ENCODE measurements around the gene SLC2A13.

DNA sequence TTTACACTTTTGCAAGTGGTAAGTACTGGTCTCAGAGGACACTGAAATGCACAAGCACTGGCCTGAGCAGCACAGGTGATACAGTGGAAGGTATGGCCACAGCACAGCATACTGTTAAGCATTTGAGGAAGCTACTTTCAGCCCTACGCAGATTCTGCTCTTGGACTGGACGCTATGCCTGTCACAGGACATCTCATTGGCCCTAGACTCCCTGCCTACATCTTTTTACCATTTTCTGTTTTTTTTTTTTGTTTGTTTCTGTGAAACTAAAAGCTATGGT is 342.1 kb downstream of the SLC2A13 start:
- TF ChIP-seq, protein P1, sequence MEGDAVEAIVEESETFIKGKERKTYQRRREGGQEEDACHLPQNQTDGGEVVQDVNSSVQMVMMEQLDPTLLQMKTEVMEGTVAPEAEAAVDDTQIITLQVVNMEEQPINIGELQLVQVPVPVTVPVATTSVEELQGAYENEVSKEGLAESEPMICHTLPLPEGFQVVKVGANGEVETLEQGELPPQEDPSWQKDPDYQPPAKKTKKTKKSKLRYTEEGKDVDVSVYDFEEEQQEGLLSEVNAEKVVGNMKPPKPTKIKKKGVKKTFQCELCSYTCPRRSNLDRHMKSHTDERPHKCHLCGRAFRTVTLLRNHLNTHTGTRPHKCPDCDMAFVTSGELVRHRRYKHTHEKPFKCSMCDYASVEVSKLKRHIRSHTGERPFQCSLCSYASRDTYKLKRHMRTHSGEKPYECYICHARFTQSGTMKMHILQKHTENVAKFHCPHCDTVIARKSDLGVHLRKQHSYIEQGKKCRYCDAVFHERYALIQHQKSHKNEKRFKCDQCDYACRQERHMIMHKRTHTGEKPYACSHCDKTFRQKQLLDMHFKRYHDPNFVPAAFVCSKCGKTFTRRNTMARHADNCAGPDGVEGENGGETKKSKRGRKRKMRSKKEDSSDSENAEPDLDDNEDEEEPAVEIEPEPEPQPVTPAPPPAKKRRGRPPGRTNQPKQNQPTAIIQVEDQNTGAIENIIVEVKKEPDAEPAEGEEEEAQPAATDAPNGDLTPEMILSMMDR (IDR thresholded peaks at IDR 0.05): no peak
- TF ChIP-seq POLR2AphosphoS5 (IDR thresholded peaks at IDR 0.05) (no peak), POLR2A (IDR thresholded peaks at IDR 0.05) (no peak)
